Measurements from ENCODE around the gene MACIR. TPM values are rescaled to one million over a fixed set of nuclear protein-coding genes. Genes with fewer than 3 reads are reported as not detected.
"Not testable (repeated sequence)": the region's sequence is repeated elsewhere in the genome, so short reads cannot be mapped to it uniquely, and the experiment has no call there.

The MACIR gene
- total RNA-seq, 3 donors from 2014 or later: 13.0 to 18.4 (median 13.4) TPM

DNA sequence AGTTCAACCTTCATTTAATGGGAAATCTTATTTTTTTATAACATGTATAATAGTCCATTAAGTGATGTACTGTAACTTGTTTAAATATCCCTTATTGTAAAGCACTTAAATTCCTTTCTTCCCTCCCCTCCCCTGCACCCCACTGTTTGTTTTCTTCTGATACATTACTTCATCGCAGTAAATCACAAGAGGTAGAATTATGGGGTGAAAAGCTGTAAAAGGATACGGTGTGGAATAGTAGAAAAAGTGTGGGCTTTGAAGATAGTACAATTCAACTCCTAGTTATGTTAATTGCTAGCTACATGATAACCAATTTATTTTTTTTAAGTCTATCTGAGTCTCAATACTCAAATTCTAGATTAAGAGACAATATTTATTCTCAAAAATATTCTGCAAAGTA, 41.9 kb upstream of the MACIR start:
- Histone ChIP-seq H3K27ac (no peak overlapping the region), H3K9me3 (no peaks in the 10 kb centered on the region), H3K4me3 (no peak overlapping the region), H3K36me3 (no peaks in the 10 kb centered on the region), H3K4me1 (no peaks in the 10 kb centered on the region), H3K27me3 (no peaks in the 10 kb centered on the region)
- intact Hi-C loops (cut with DNase I; ENCODE audit: low total_unique reads): no loop called here
- DNase-seq (ENCODE audit: low spot score in 2 of 2): no peak
- no peak for TF ChIP-seq CTCF (IDR thresholded peaks at IDR 0.05)
- no peak for TF ChIP-seq POLR2A (IDR thresholded peaks at IDR 0.05)
- no peak for TF ChIP-seq POLR2AphosphoS5 (IDR thresholded peaks at IDR 0.05)

- Histone ChIP-seq H3K4me3 (no peak overlapping the region), H3K36me3 (no peaks in the 10 kb centered on the region), H3K9me3 (no peaks in the 10 kb centered on the region), H3K27me3 (no peaks in the 10 kb centered on the region), H3K4me1 (no peaks in the 10 kb centered on the region), H3K27ac (no peak overlapping the region)
- TF ChIP-seq POLR2AphosphoS5 (IDR thresholded peaks at IDR 0.05) (no peak), CTCF (IDR thresholded peaks at IDR 0.05) (no peak), POLR2A (IDR thresholded peaks at IDR 0.05) (no peak)
- intact Hi-C loops (cut with DNase I; ENCODE audit: low total_unique reads): no loop called here
- DNase-seq (ENCODE audit: low spot score in 2 of 2): no peak
Measured at GRCh38 chr5:103217101-103217500, 41.5 kb upstream of the MACIR start.

- intact Hi-C loops (cut with DNase I; ENCODE audit: low total_unique reads): no loop called here
- no peak for TF ChIP-seq CTCF (IDR thresholded peaks at IDR 0.05)
- no peak for TF ChIP-seq POLR2A (IDR thresholded peaks at IDR 0.05)
- no peak for TF ChIP-seq POLR2AphosphoS5 (IDR thresholded peaks at IDR 0.05)
Measured at GRCh38 chr5:103218164-103218563, 40.4 kb upstream of the MACIR start.

GRCh38 chr5:103219074-103219473, 39.5 kb upstream of the MACIR start:
- intact Hi-C loops (cut with DNase I; ENCODE audit: low total_unique reads); H3K4me1 ChIP-seq; H3K27ac ChIP-seq; H3K27me3 ChIP-seq; DNase-seq (ENCODE audit: low spot score in 2 of 2); H3K36me3 ChIP-seq; H3K4me3 ChIP-seq; H3K9me3 ChIP-seq: not testable (repeated sequence)

More at GRCh38 chr5:103218164-103218563, 40.4 kb upstream of the MACIR start:
- no peak overlapping the region for H3K4me3 ChIP-seq
- no peak for DNase-seq (ENCODE audit: low spot score in 2 of 2)
- no peak overlapping the region for H3K27ac ChIP-seq
- H3K4me1 ChIP-seq: no peaks in the 10 kb centered on the region
- no peaks in the 10 kb centered on the region for H3K9me3 ChIP-seq
- no peaks in the 10 kb centered on the region for H3K27me3 ChIP-seq
- no peaks in the 10 kb centered on the region for H3K36me3 ChIP-seq

- Histone ChIP-seq H3K27ac (no peak overlapping the region), H3K27me3 (no peaks in the 10 kb centered on the region), H3K4me3 (no peak overlapping the region), H3K36me3 (no peaks in the 10 kb centered on the region), H3K9me3 (no peaks in the 10 kb centered on the region), H3K4me1 (no peaks in the 10 kb centered on the region)
- intact Hi-C loops (cut with DNase I; ENCODE audit: low total_unique reads): loop anchor here (5.0 kb wide), 1 partner anchor 461 kb away; no protein-coding TSS in a partner anchor
- DNase-seq (ENCODE audit: low spot score in 2 of 2): no peak
- TF ChIP-seq POLR2AphosphoS5 (IDR thresholded peaks at IDR 0.05) (no peak), POLR2A (IDR thresholded peaks at IDR 0.05) (no peak), CTCF (IDR thresholded peaks at IDR 0.05) (no peak)
Measured at GRCh38 chr5:103223031-103223955, 35.3 kb upstream of the MACIR start.

Measured in breast epithelium (tissue), 4 donors.